Effector memory CD4-positive, alpha-beta T cell (primary cell): Measurements from ENCODE around the gene GAREM2.
A peak's percentile ranks its signal among the peaks of the same experiment; 100 is the strongest.

Experiments used
- DNase-seq, 3 donors: peaks; one replicate each; pipeline ENCODE4 v3.0.0-alpha.2; 2020
- H3K27ac ChIP-seq: 2 replicates; pipeline ENCODE4 v1.7.0; 2013; ENCODE audit warnings: mild to moderate bottlenecking, low read length, moderate library complexity; ENCODE audit not compliant: insufficient read depth, poor library complexity, severe bottlenecking
- H3K27me3 ChIP-seq: replicated peaks from 2 replicates; pipeline ENCODE4 v1.7.0; 2013; ENCODE audit warnings: mild to moderate bottlenecking, low read length; ENCODE audit not compliant: insufficient read depth, control insufficient read depth, poor library complexity, severe bottlenecking
- H3K36me3 ChIP-seq: 2 replicates; pipeline ENCODE4 v1.7.0; 2013; ENCODE audit warnings: mild to moderate bottlenecking, low read length, moderate library complexity; ENCODE audit not compliant: control insufficient read depth, insufficient read depth
- H3K4me1 ChIP-seq: 2 replicates; pipeline ENCODE4 v1.7.0; 2013; ENCODE audit warnings: low read length, mild to moderate bottlenecking; ENCODE audit not compliant: control insufficient read depth, insufficient read depth, poor library complexity, severe bottlenecking
- H3K4me3 ChIP-seq: 2 replicates; pipeline ENCODE4 v1.7.0; 2013; ENCODE audit warnings: low read length, low read depth, mild to moderate bottlenecking; ENCODE audit not compliant: insufficient read depth, poor library complexity, severe bottlenecking
- H3K9me3 ChIP-seq: 2 replicates; pipeline ENCODE4 v1.7.0; 2013; ENCODE audit warnings: mild to moderate bottlenecking, low read length, moderate library complexity; ENCODE audit not compliant: control insufficient read depth

Gene GAREM2

GRCh38 chr2:26177122-26177521 is 4.2 kb downstream of the GAREM2 start:
- no peaks in the 10 kb centered on the region for H3K36me3 ChIP-seq
- no peaks in the 10 kb centered on the region for H3K9me3 ChIP-seq
- H3K4me3 ChIP-seq: no peak overlapping the region
- peaks cover 19% of the 10 kb centered on the region for H3K27me3 ChIP-seq
- no peak for DNase-seq
- peaks cover 16% of the 10 kb centered on the region for H3K4me1 ChIP-seq
- no peak overlapping the region for H3K27ac ChIP-seq

- Histone ChIP-seq H3K9me3 (no peaks in the 10 kb centered on the region), H3K27me3 (peaks cover 16% of the 10 kb centered on the region), H3K27ac (no peak overlapping the region), H3K36me3 (no peaks in the 10 kb centered on the region), H3K4me3 (peak overlapping the region; percentile 42), H3K4me1 (peaks cover 15% of the 10 kb centered on the region)
- no peak for DNase-seq
Measured at GRCh38 chr2:26178246-26178645, 5.4 kb downstream of the GAREM2 start.

- H3K9me3 ChIP-seq: no peaks in the 10 kb centered on the region
- peaks cover 10% of the 10 kb centered on the region for H3K4me1 ChIP-seq
- H3K4me3 ChIP-seq: peak overlapping the region; percentile 42
- no peaks in the 10 kb centered on the region for H3K36me3 ChIP-seq
- DNase-seq: no peak
- H3K27me3 ChIP-seq: peaks cover 11% of the 10 kb centered on the region
- H3K27ac ChIP-seq: no peak overlapping the region
Measured at GRCh38 chr2:26178746-26179436, 6.0 kb downstream of the GAREM2 start.

- H3K27me3 ChIP-seq: peaks cover 5% of the 10 kb centered on the region
- peaks cover 10% of the 10 kb centered on the region for H3K4me1 ChIP-seq
- peak overlapping the region; percentile 42 for H3K4me3 ChIP-seq
Measured at GRCh38 chr2:26179446-26179913, 6.6 kb downstream of the GAREM2 start.

GRCh38 chr2:26182441-26182840 is 9.6 kb downstream of the GAREM2 start:
- no peak for DNase-seq
- Histone ChIP-seq H3K27ac (no peak overlapping the region), H3K36me3 (no peaks in the 10 kb centered on the region), H3K27me3 (no peaks in the 10 kb centered on the region), H3K4me1 (peaks cover 14% of the 10 kb centered on the region), H3K9me3 (no peaks in the 10 kb centered on the region), H3K4me3 (no peak overlapping the region)

More at GRCh38 chr2:26179446-26179913, 6.6 kb downstream of the GAREM2 start:
- no peaks in the 10 kb centered on the region for H3K9me3 ChIP-seq
- H3K36me3 ChIP-seq: no peaks in the 10 kb centered on the region
- H3K27ac ChIP-seq: no peak overlapping the region
- no peak for DNase-seq

GRCh38 chr2:26182887-26183630 is 10.2 kb downstream of the GAREM2 start:
- Histone ChIP-seq H3K9me3 (no peaks in the 10 kb centered on the region), H3K36me3 (no peaks in the 10 kb centered on the region), H3K4me3 (no peak overlapping the region), H3K27me3 (no peaks in the 10 kb centered on the region), H3K4me1 (peaks cover 14% of the 10 kb centered on the region), H3K27ac (no peak overlapping the region)
- DNase-seq: no peak

- Histone ChIP-seq H3K27ac (no peak overlapping the region), H3K36me3 (no peaks in the 10 kb centered on the region)
Measured at GRCh38 chr2:26184121-26184520, 11.2 kb downstream of the GAREM2 start.

GRCh38 chr2:26184555-26185303 is 11.8 kb downstream of the GAREM2 start:
- Histone ChIP-seq H3K4me1 (peaks cover 7% of the 10 kb centered on the region), H3K27ac (peak overlapping the region; percentile 37), H3K36me3 (no peaks in the 10 kb centered on the region), H3K9me3 (no peaks in the 10 kb centered on the region), H3K27me3 (no peaks in the 10 kb centered on the region), H3K4me3 (peak overlapping the region; percentile 70)
- peak; percentile 63 to 71 (median 68) for DNase-seq

More at GRCh38 chr2:26184121-26184520, 11.2 kb downstream of the GAREM2 start:
- peaks cover 11% of the 10 kb centered on the region for H3K4me1 ChIP-seq
- peak overlapping the region; percentile 58 for H3K4me3 ChIP-seq
- no peaks in the 10 kb centered on the region for H3K27me3 ChIP-seq
- no peak for DNase-seq
- no peaks in the 10 kb centered on the region for H3K9me3 ChIP-seq

GRCh38 chr2:26185304-26185928 is 12.5 kb downstream of the GAREM2 start:
- Histone ChIP-seq H3K4me3 (peak overlapping the region; percentile 70), H3K9me3 (no peaks in the 10 kb centered on the region), H3K27me3 (no peaks in the 10 kb centered on the region), H3K36me3 (peaks cover 2% of the 10 kb centered on the region), H3K27ac (peak overlapping the region; percentile 37), H3K4me1 (peaks cover 7% of the 10 kb centered on the region)
- DNase-seq: no peak
